ENCODE results near the gene FBXW5. TPM values are rescaled to one million over a fixed set of nuclear protein-coding genes. Genes with fewer than 3 reads are reported as not detected.
A peak's percentile ranks its signal among the peaks of the same experiment; 100 is the strongest.

Gene FBXW5
- total and polyA plus RNA-seq, 9 of the 15 experiments (the other 6 are each of a cell fraction or from before 2014, with no cell fraction given): 0.21 to 128 (median 37.0) TPM

DNA sequence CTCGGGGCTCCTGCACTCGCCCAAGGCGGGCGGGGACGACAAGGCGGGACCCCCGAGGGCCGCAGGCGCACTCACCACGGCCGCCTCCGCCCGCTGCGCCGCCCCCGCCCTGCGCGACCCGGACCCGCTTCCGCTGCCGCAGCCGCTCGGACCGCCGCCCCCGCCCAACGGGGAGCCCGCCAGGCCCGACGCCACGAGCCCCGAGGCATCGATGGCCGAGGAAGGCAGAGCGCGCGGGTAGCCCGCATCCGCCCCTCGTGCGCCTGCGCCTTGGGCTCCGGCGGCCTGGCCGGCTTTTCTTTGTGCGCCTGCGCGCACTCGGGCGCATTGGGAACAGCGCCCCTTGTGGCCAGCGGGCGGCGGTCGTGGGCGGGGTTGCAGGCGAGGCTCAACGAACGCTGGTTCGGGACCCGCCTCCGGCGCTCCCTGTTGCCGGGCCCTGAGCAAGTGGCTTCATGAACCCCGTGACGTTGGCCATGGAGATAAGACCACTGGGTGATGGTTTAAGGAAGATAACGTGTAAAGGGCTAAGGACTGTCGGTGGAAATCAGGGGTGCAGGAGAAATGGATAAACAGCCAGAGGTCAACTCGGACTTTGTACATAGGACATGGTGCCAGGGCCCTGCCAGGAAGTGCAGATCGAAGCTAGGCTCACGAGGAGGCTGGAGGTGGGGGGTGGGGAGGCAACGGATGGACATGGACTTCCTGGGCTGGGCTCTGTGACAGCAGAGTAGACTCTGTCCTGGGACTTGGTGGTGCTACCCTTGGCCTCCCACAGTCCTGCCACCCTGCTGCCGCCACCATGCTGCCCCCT, at the start of gene FBXW5, which contains the start of gene C8G (continued):
- TF ChIP-seq, protein P1, sequence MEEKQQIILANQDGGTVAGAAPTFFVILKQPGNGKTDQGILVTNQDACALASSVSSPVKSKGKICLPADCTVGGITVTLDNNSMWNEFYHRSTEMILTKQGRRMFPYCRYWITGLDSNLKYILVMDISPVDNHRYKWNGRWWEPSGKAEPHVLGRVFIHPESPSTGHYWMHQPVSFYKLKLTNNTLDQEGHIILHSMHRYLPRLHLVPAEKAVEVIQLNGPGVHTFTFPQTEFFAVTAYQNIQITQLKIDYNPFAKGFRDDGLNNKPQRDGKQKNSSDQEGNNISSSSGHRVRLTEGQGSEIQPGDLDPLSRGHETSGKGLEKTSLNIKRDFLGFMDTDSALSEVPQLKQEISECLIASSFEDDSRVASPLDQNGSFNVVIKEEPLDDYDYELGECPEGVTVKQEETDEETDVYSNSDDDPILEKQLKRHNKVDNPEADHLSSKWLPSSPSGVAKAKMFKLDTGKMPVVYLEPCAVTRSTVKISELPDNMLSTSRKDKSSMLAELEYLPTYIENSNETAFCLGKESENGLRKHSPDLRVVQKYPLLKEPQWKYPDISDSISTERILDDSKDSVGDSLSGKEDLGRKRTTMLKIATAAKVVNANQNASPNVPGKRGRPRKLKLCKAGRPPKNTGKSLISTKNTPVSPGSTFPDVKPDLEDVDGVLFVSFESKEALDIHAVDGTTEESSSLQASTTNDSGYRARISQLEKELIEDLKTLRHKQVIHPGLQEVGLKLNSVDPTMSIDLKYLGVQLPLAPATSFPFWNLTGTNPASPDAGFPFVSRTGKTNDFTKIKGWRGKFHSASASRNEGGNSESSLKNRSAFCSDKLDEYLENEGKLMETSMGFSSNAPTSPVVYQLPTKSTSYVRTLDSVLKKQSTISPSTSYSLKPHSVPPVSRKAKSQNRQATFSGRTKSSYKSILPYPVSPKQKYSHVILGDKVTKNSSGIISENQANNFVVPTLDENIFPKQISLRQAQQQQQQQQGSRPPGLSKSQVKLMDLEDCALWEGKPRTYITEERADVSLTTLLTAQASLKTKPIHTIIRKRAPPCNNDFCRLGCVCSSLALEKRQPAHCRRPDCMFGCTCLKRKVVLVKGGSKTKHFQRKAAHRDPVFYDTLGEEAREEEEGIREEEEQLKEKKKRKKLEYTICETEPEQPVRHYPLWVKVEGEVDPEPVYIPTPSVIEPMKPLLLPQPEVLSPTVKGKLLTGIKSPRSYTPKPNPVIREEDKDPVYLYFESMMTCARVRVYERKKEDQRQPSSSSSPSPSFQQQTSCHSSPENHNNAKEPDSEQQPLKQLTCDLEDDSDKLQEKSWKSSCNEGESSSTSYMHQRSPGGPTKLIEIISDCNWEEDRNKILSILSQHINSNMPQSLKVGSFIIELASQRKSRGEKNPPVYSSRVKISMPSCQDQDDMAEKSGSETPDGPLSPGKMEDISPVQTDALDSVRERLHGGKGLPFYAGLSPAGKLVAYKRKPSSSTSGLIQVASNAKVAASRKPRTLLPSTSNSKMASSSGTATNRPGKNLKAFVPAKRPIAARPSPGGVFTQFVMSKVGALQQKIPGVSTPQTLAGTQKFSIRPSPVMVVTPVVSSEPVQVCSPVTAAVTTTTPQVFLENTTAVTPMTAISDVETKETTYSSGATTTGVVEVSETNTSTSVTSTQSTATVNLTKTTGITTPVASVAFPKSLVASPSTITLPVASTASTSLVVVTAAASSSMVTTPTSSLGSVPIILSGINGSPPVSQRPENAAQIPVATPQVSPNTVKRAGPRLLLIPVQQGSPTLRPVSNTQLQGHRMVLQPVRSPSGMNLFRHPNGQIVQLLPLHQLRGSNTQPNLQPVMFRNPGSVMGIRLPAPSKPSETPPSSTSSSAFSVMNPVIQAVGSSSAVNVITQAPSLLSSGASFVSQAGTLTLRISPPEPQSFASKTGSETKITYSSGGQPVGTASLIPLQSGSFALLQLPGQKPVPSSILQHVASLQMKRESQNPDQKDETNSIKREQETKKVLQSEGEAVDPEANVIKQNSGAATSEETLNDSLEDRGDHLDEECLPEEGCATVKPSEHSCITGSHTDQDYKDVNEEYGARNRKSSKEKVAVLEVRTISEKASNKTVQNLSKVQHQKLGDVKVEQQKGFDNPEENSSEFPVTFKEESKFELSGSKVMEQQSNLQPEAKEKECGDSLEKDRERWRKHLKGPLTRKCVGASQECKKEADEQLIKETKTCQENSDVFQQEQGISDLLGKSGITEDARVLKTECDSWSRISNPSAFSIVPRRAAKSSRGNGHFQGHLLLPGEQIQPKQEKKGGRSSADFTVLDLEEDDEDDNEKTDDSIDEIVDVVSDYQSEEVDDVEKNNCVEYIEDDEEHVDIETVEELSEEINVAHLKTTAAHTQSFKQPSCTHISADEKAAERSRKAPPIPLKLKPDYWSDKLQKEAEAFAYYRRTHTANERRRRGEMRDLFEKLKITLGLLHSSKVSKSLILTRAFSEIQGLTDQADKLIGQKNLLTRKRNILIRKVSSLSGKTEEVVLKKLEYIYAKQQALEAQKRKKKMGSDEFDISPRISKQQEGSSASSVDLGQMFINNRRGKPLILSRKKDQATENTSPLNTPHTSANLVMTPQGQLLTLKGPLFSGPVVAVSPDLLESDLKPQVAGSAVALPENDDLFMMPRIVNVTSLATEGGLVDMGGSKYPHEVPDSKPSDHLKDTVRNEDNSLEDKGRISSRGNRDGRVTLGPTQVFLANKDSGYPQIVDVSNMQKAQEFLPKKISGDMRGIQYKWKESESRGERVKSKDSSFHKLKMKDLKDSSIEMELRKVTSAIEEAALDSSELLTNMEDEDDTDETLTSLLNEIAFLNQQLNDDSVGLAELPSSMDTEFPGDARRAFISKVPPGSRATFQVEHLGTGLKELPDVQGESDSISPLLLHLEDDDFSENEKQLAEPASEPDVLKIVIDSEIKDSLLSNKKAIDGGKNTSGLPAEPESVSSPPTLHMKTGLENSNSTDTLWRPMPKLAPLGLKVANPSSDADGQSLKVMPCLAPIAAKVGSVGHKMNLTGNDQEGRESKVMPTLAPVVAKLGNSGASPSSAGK (IDR thresholded peaks at IDR 0.05): no peak; the same call in 1 of the 2 replicates
- TF ChIP-seq RBBP5 (IDR thresholded peaks at IDR 0.05; ENCODE audit: borderline replicate concordance, insufficient read depth, low read length, poor library complexity, severe bottlenecking) (peak; percentile 19), SMAD3 (CRISPR knock-in tag; conservative IDR thresholded peaks at IDR 0.05) (peak; percentile 83; the same call in 1 of the 2 replicates), MCM5 (IDR thresholded peaks at IDR 0.05; ENCODE audit: low read depth) (no peak), TCFL5 (CRISPR knock-in tag; conservative IDR thresholded peaks at IDR 0.05) (no peak), BCOR (IDR thresholded peaks at IDR 0.05) (peak; percentile 81), DPF2 (IDR thresholded peaks at IDR 0.05) (peak; percentile 90), TCF3 (CRISPR knock-in tag; IDR thresholded peaks at IDR 0.05) (no peak)
- TF ChIP-seq, protein P2, sequence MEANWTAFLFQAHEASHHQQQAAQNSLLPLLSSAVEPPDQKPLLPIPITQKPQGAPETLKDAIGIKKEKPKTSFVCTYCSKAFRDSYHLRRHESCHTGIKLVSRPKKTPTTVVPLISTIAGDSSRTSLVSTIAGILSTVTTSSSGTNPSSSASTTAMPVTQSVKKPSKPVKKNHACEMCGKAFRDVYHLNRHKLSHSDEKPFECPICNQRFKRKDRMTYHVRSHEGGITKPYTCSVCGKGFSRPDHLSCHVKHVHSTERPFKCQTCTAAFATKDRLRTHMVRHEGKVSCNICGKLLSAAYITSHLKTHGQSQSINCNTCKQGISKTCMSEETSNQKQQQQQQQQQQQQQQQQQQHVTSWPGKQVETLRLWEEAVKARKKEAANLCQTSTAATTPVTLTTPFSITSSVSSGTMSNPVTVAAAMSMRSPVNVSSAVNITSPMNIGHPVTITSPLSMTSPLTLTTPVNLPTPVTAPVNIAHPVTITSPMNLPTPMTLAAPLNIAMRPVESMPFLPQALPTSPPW (CRISPR knock-in tag; IDR thresholded peaks at IDR 0.05): peak; percentile 97
- TF ChIP-seq, protein P3, sequence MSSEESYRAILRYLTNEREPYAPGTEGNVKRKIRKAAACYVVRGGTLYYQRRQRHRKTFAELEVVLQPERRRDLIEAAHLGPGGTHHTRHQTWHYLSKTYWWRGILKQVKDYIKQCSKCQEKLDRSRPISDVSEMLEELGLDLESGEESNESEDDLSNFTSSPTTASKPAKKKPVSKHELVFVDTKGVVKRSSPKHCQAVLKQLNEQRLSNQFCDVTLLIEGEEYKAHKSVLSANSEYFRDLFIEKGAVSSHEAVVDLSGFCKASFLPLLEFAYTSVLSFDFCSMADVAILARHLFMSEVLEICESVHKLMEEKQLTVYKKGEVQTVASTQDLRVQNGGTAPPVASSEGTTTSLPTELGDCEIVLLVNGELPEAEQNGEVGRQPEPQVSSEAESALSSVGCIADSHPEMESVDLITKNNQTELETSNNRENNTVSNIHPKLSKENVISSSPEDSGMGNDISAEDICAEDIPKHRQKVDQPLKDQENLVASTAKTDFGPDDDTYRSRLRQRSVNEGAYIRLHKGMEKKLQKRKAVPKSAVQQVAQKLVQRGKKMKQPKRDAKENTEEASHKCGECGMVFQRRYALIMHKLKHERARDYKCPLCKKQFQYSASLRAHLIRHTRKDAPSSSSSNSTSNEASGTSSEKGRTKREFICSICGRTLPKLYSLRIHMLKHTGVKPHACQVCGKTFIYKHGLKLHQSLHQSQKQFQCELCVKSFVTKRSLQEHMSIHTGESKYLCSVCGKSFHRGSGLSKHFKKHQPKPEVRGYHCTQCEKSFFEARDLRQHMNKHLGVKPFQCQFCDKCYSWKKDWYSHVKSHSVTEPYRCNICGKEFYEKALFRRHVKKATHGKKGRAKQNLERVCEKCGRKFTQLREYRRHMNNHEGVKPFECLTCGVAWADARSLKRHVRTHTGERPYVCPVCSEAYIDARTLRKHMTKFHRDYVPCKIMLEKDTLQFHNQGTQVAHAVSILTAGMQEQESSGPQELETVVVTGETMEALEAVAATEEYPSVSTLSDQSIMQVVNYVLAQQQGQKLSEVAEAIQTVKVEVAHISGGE (CRISPR knock-in tag; IDR thresholded peaks at IDR 0.05): peak in 2 of 3 experiments; percentile 14 to 89; a peak in 2 of 6 replicates

Measured in K562 (cell line).